DND-41 (cell line): ENCODE measurements around the gene POMGNT2.

Experiments
- EZH2 ChIP-seq: IDR thresholded peaks from 3 replicates; pipeline ENCODE4 v1.6.1; 2012; ENCODE audit warnings: borderline replicate concordance, low read depth, mild to moderate bottlenecking, moderate library complexity, low read length, inconsistent platforms; ENCODE audit not compliant: severe bottlenecking
- TF ChIP-seq, protein P1 (sequence below): IDR thresholded peaks from 2 replicates; pipeline ENCODE4 v1.5.1; 2012; ENCODE audit warnings: borderline replicate concordance, low read length, moderate library complexity, mild to moderate bottlenecking; ENCODE audit not compliant: poor library complexity, severe bottlenecking; ENCODE audit errors: extremely low read depth

DNA sequence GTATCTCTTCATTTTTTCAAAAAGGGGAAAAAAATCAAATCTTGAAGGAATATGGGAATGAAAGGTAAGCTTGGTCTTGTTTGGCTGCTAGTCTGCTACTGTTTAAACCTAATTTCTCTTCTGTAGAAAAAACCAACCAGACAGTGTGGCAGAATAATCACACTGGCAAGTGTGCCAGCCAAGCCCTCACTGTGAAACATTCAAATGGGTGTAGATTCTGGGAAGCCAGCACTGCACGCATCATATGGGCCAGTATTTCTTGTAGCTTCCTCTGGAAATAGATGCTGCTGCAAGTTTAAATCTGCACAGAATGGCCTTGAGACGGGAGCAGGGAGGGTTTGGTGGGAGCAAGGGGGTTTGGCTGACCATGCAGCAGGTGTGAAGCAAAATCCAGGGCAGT is 62.1 kb downstream of the POMGNT2 start:
- TF ChIP-seq, protein P1, sequence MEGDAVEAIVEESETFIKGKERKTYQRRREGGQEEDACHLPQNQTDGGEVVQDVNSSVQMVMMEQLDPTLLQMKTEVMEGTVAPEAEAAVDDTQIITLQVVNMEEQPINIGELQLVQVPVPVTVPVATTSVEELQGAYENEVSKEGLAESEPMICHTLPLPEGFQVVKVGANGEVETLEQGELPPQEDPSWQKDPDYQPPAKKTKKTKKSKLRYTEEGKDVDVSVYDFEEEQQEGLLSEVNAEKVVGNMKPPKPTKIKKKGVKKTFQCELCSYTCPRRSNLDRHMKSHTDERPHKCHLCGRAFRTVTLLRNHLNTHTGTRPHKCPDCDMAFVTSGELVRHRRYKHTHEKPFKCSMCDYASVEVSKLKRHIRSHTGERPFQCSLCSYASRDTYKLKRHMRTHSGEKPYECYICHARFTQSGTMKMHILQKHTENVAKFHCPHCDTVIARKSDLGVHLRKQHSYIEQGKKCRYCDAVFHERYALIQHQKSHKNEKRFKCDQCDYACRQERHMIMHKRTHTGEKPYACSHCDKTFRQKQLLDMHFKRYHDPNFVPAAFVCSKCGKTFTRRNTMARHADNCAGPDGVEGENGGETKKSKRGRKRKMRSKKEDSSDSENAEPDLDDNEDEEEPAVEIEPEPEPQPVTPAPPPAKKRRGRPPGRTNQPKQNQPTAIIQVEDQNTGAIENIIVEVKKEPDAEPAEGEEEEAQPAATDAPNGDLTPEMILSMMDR = no peak
- no peak for TF ChIP-seq EZH2
